Type B pancreatic cell (in vitro differentiated cells): ENCODE results near the gene SULT4A1. TPM values are rescaled to one million over a fixed set of nuclear protein-coding genes. Genes with fewer than 3 reads are reported as not detected.

Experiments used
- DNase-seq: peaks from one replicate; pipeline ENCODE4 v3.0.0; 2021; ENCODE audit warnings: mixed read lengths; ENCODE audit not compliant: unreplicated experiment; ENCODE audit errors: extremely low spot score
- H3K27ac Mint-ChIP-seq: 2 replicates; pipeline ENCODE4 v1.8.0; 2021; ENCODE audit warnings: mild to moderate bottlenecking, mixed read lengths
- H3K27me3 Mint-ChIP-seq: 2 replicates; pipeline ENCODE4 v1.8.0; 2021; ENCODE audit warnings: mixed read lengths
- H3K36me3 Mint-ChIP-seq: 2 replicates; pipeline ENCODE4 v1.8.0; 2021; ENCODE audit warnings: mixed read lengths
- H3K4me1 Mint-ChIP-seq: one replicate; pipeline ENCODE4 v1.8.0; 2021; ENCODE audit warnings: mixed read lengths; ENCODE audit not compliant: unreplicated experiment
- H3K4me3 Mint-ChIP-seq: 2 replicates; pipeline ENCODE4 v1.8.0; 2021; ENCODE audit warnings: mild to moderate bottlenecking, mixed read lengths
- H3K9me3 Mint-ChIP-seq: 2 replicates; pipeline ENCODE4 v1.8.0; 2021; ENCODE audit warnings: mixed read lengths
- total RNA-seq: library from RNA; stranded (reverse); gene quantifications from 2 replicates; pipeline ENCODE4 v1.2.1, GENCODE V29; 2021; ENCODE audit warnings: low replicate concordance
- TF ChIP-seq, protein P1 (sequence below): fragments of 200-600 bp; sonication (generic); conservative IDR thresholded peaks from 2 replicates; pipeline ENCODE4 v1.5.0; 2021; ENCODE audit warnings: antibody characterized with exemption, mild to moderate bottlenecking

SULT4A1 gene
- total RNA-seq, 1 donor from 2014 or later = 10.8 TPM

DNA sequence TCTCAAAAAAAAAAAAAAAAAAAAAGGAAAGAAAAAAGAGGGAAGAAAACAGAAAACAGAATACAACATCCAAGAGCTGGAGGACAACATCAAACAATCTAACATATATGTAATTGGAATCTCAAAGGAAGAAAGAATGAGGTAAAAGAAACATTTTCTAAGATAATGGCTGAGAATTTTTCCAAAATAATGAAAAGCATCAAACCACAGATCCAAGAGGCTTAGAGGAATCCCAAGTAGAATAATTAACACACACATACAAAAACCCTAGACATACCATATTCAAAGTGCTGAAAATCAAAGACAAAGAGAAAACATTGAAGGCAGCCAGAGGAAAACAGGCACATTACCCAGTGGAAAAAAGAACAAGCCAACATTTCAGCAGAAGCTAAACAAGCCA lies 4.9 kb downstream of the SULT4A1 start:
- H3K4me3 Mint-ChIP-seq = no peak overlapping the region
- no peaks in the 10 kb centered on the region for H3K36me3 Mint-ChIP-seq
- DNase-seq = no peak
- H3K27me3 Mint-ChIP-seq = peaks cover 12% of the 10 kb centered on the region
- H3K9me3 Mint-ChIP-seq = peaks cover 5% of the 10 kb centered on the region
- H3K4me1 Mint-ChIP-seq = peaks cover 5% of the 10 kb centered on the region
- TF ChIP-seq, protein P1, sequence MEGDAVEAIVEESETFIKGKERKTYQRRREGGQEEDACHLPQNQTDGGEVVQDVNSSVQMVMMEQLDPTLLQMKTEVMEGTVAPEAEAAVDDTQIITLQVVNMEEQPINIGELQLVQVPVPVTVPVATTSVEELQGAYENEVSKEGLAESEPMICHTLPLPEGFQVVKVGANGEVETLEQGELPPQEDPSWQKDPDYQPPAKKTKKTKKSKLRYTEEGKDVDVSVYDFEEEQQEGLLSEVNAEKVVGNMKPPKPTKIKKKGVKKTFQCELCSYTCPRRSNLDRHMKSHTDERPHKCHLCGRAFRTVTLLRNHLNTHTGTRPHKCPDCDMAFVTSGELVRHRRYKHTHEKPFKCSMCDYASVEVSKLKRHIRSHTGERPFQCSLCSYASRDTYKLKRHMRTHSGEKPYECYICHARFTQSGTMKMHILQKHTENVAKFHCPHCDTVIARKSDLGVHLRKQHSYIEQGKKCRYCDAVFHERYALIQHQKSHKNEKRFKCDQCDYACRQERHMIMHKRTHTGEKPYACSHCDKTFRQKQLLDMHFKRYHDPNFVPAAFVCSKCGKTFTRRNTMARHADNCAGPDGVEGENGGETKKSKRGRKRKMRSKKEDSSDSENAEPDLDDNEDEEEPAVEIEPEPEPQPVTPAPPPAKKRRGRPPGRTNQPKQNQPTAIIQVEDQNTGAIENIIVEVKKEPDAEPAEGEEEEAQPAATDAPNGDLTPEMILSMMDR = no peak
- H3K27ac Mint-ChIP-seq = no peak overlapping the region

DNA sequence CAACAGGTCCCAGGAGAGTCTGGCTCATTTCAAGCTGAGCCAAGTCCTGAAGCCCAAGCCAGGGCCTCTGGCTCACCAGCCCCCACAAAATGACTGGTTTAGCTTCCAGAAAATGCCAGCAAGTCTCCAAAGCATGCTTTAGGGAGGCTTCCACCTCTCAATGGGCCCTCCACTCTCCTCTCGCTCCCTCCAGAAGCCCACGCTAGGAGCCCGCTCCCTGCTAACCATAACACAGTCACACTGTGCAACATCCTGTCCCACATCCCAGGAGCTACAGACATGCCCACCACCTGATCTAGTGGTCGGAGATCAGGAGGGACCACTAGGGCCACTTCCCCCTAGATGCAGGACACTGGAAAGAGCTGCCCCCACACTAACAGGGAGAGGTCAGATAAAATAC lies 6.9 kb downstream of the SULT4A1 start:
- Mint-ChIP-seq H3K27me3 (peaks cover 12% of the 10 kb centered on the region), H3K9me3 (peaks cover 5% of the 10 kb centered on the region), H3K4me3 (no peak overlapping the region), H3K4me1 (peaks cover 3% of the 10 kb centered on the region), H3K27ac (no peak overlapping the region), H3K36me3 (no peaks in the 10 kb centered on the region)
- TF ChIP-seq, protein P1 = no peak
- DNase-seq = no peak

DNA sequence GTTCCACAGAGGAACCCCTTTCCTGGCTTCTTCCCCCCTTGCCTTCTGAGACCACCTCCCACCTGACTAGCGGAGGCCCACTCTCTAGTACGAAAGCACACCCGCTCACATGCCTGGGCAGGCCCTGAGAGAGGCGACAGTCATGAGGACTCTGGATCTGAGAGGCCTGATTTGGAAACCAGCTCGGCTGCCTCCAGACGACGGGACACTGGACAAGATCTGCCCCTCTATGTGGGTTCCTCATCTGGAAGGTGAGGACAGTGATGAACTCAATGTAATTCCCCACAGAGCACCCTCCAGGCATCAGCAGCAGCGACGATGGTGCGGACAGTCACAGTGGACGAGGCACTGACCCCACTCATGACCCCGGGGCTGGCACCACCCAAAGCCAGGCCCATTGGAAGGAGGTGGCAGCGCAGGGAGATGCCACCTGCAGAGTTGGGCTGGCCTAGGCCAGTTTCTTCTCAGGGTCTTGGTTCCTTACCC lies 7.5 kb downstream of the SULT4A1 start:
- Mint-ChIP-seq H3K4me1 (peaks cover 3% of the 10 kb centered on the region), H3K4me3 (no peak overlapping the region), H3K27me3 (peaks cover 17% of the 10 kb centered on the region), H3K9me3 (peaks cover 5% of the 10 kb centered on the region), H3K36me3 (no peaks in the 10 kb centered on the region), H3K27ac (no peak overlapping the region)
- DNase-seq = no peak
- TF ChIP-seq, protein P1 = no peak

DNA sequence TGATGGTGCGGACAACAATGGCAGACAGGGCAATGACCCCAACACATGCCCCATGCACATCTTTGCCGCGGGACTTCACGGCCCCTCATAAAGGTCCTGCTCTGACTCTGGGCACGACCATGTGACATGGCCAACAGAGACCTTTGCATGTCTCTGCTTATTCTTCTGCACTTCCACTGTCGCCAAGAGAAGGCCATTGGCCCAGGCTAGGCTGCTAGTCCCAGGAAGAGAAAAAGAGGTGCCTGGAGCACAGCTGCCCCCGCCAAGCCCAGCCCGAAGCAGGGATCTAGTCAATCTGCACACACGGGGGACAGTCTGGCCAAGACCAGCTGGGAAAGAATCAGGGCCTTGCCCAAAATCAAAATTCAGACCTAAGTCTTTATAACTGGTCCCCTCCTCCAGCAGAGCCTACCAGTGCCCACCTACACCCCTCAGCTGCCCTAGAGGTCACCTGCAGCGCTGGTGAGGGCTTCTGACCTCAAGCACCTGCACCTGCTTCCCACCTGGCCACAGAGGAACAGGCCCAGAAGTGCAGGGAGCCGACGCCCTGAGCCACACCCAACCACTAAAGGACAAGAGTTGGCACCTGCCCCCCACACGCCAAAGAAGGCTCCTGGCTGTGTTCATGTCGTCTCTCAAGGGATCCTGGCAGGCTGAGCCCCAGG lies 8.1 kb downstream of the SULT4A1 start:
- Mint-ChIP-seq H3K36me3 (no peaks in the 10 kb centered on the region), H3K9me3 (peaks cover 5% of the 10 kb centered on the region), H3K27ac (no peak overlapping the region), H3K27me3 (peaks cover 17% of the 10 kb centered on the region), H3K4me1 (peaks cover 3% of the 10 kb centered on the region), H3K4me3 (no peak overlapping the region)
- no peak for DNase-seq
- TF ChIP-seq, protein P1 = no peak

DNA sequence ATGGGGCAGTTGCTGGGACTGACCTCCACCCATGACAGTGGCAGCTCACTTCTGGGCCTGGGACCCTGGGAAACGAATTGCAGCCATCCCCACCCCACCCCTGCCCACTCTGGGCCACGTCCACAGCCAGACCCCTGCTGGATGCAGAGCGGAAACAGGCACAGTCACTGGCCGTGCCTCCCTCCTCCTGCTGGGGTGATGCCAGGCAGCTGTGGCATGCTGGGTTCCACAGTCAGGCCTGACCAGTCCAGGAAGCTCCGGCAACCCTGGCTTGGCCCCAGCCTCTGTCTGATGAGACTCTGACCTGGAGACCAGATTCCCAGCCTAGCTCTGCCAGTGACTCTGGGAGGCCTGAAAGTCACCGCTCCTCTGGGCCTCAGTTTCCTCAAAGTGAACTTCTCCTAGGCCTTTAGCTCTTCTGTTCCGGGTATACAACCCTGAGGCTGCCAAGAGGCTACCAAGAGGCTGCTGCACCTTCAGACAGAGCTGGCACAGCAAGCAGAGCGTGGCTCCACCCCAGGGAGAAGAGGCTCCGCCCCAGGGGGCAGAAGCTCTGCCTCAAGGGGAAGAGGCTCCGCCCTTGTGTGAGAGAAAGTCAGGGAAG lies 8.9 kb downstream of the SULT4A1 start:
- Mint-ChIP-seq H3K36me3 (no peaks in the 10 kb centered on the region), H3K4me3 (no peak overlapping the region), H3K9me3 (peaks cover 5% of the 10 kb centered on the region), H3K27ac (peak overlapping the region; percentile 17), H3K4me1 (peaks cover 3% of the 10 kb centered on the region), H3K27me3 (peaks cover 17% of the 10 kb centered on the region)
- TF ChIP-seq, protein P1 = no peak
- DNase-seq = no peak
